Large intestine (tissue), 3 donors: ENCODE results near the gene PLGRKT. TPM values are rescaled to one million over a fixed set of nuclear protein-coding genes. Genes with fewer than 3 reads are reported as not detected.
"Not testable (repeated sequence)": the region's sequence is repeated elsewhere in the genome, so short reads cannot be mapped to it uniquely, and the experiment has no call there.

Experiments
- DNase-seq, 2 donors: peaks; one replicate each; pipeline versions ENCODE4 v3.0.0 to v3.0.0-alpha.2; 2013
- H3K27ac ChIP-seq: one replicate; pipeline ENCODE4 v1.5.1; 2013; ENCODE audit warnings: low read length
- H3K27me3 ChIP-seq: 2 replicates; pipeline ENCODE4 v1.6.1; 2013; ENCODE audit warnings: low read length; ENCODE audit not compliant: control insufficient read depth, insufficient read depth
- H3K36me3 ChIP-seq: 2 replicates; pipeline ENCODE4 v1.6.1; 2013; ENCODE audit warnings: low read length; ENCODE audit not compliant: control insufficient read depth, insufficient read depth
- H3K4me1 ChIP-seq: one replicate; pipeline ENCODE4 v1.6.1; 2013; ENCODE audit warnings: low read length; ENCODE audit not compliant: control insufficient read depth, insufficient read depth
- H3K4me3 ChIP-seq: one replicate; pipeline ENCODE4 v1.5.1; 2013; ENCODE audit warnings: low read length
- H3K9me3 ChIP-seq: one replicate; pipeline ENCODE4 v1.6.1; 2013; ENCODE audit warnings: mild to moderate bottlenecking, low read depth, low read length, moderate library complexity; ENCODE audit not compliant: control insufficient read depth
- WGBS: methylation state at CpG from one replicate; pipeline ENCODE4 v1.1.5; 2013; ENCODE audit warnings: low lambda C conversion rate; ENCODE audit not compliant: insufficient coverage; 5-methylcytosine and 5-hydroxymethylcytosine counted together
- polyA plus RNA-seq: library from polyadenylated mRNA; unstranded; fragments of 120-200 nt; gene quantifications from one replicate; pipeline ENCODE4 v1.2.1, GENCODE V29; 2013

The PLGRKT gene
- polyA plus RNA-seq, 1 donor, result 30.8 TPM

DNA sequence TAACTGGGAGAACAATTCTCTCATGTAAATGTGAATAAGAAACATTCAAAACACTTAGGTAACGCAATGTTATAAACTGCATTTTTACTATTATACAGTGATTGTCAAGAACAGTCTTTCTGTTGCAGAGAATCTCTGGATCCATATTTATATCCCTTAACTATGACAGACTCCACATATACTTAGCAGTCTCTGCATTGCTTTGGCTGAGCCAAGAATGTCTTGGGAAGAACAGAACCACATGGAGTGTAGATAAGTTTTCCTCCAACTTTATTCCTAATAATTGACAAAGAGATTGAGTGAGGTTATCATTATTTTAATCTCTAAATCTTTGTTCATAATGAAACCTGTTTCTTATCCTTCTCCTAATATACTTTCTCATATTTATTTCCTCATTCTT, 82.5 kb downstream of the PLGRKT start:
- Histone ChIP-seq H3K4me1 (no peaks in the 10 kb centered on the region), H3K27ac (no peak overlapping the region), H3K27me3 (no peaks in the 10 kb centered on the region), H3K36me3 (peaks cover 2% of the 10 kb centered on the region), H3K4me3 (no peak overlapping the region), H3K9me3 (no peaks in the 10 kb centered on the region)
- WGBS, result 100% methylated on average over 1 of the region's 1 CpG
- no peak for DNase-seq

DNA sequence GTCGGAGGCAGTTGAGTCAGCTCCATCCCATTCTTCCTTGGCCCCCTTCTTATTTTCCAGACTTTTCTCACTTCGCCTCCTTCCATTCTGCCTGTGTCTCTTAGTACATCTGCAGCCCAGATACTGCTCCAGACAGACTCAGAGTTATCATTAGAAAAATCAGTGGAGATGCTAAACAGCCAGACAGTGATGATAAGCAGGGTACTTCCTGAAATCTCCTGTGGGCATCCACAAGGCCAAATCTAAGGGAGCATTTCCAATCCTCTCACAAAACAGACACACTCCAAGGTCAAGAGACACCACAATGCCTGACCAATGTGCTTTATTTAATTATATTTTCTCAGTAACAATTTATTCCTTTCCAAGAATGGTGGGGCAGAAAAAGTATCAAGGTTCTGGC, 83.5 kb downstream of the PLGRKT start:
- Histone ChIP-seq H3K4me3 (no peak overlapping the region), H3K27ac (no peak overlapping the region), H3K27me3 (no peaks in the 10 kb centered on the region), H3K36me3 (peaks cover 2% of the 10 kb centered on the region), H3K9me3 (peaks cover 7% of the 10 kb centered on the region), H3K4me1 (no peaks in the 10 kb centered on the region)
- no peak for DNase-seq
- 100% methylated on average over 1 of the region's 2 CpGs for WGBS

DNA sequence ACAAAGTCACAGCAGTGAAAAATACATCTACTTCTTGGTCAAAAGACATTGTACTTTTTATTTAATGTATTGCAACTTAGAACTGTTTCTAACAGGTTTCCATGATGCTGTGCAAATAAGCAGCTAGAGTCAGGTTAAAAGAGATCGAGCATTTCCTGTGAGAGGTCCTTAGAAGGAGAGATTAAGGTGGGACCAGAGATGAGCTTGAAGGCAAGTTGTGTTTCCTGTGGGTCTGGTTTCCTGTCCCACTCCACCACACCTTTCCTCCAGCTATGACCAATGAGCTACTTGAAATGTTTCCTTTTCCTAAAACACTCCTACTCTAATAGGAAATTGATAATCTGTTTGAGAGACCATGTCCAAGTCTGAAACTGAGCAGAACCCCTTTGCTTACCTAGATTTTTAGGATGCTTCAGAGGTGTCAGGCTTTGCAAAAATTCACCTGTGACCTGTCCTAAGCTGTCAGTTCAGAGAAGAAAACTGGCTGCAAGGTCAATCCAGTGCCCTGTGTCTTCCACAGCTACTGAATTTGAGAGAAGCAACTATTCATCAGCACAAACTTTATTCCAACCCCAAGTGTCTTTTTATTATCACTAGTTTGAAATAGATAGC, 85.0 kb downstream of the PLGRKT start:
- no peak for DNase-seq
- H3K9me3 ChIP-seq, result peaks cover 7% of the 10 kb centered on the region
- 86% methylated on average over 1 of the region's 1 CpG for WGBS
- no peaks in the 10 kb centered on the region for H3K4me1 ChIP-seq
- peaks cover 2% of the 10 kb centered on the region for H3K36me3 ChIP-seq
- H3K27ac ChIP-seq, result no peak overlapping the region
- no peaks in the 10 kb centered on the region for H3K27me3 ChIP-seq
- no peak overlapping the region for H3K4me3 ChIP-seq

DNA sequence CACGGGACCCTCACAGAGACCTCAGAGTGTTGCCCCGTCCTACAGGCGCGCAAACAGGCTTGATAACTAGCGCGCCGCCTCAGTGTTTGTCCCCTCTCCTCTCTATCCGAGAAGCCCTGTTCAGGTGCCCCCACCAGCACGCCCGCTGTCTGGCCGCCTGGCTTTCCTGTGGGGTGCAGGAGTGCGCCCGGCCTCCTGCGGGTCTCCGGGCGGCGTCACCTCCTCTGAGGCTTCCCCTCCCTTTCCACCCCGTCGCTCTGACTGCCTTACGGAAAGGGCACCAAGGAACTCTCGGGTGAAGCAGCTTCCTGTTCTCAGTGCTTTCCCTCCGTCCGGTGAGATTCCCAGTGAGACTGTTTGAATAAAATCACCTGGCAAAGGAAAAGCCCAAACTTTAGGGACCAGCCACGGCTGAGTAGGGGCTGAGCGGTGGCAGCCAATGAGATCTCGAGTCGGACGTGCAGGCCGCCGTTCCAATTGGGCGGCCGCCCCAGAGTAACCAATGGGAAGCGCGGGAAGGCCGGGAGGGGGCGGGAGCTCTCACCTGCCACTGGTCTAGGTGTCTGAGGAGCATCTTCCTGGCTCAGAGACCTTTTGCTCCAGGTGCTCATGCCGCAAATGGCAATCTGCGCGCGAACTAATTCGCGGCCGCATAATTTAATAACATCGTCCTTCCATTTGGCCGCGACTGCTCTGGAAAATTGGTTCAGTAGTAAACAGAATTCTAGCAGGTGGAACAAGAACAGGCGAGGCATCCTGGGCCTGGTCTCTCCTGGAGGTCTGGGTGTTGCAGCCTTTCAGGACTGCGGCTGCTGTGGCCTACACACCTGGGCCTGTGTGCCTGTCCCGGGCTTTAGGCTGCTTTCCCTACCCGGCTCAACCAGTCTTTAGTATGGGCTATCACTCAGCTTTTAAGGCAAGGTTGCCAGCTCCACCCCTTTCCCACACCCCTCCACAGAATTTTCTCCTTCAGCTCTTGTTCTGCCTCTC, 98.4 kb downstream of the PLGRKT start, which contains the start of gene RLN1:
Gene RLN1 (minus strand): TSS at position 885 of the 990 bp plus-strand sequence. CDS start 130 bp downstream, at position 755.
- H3K27ac ChIP-seq, H3K9me3 ChIP-seq, H3K27me3 ChIP-seq, H3K36me3 ChIP-seq, H3K4me3 ChIP-seq, H3K4me1 ChIP-seq: not testable (repeated sequence)
- WGBS, result no CpG with 5 or more reads among the region's 50 CpGs
- DNase-seq, result peak in 1 of 2 donors; percentile 31

DNA sequence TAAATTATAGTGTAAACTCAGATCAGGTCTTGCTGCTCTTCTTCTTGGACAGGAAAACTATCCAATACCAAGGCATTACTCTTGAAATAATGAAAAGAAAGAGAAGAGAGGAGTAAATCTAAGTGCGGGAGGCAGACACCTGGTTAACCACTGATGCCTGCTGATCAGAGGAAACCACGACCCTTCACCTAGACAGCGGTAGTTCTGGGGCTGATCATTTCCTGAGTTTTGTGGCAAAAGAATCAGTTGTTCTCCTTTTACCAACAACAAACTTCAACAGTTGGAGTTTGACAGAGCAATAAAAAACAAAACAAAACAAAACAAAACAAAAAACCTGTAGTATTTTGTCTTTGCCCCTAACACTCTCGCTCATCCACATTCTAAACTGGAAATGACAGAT, 101.0 kb downstream of the PLGRKT start:
- WGBS, result 83% methylated on average over 1 of the region's 4 CpGs
- H3K27ac ChIP-seq, result no peak overlapping the region
- H3K27me3 ChIP-seq, result no peaks in the 10 kb centered on the region
- no peak overlapping the region for H3K4me3 ChIP-seq
- H3K9me3 ChIP-seq, result no peaks in the 10 kb centered on the region
- H3K36me3 ChIP-seq, result no peaks in the 10 kb centered on the region
- no peak for DNase-seq
- no peaks in the 10 kb centered on the region for H3K4me1 ChIP-seq

DNA sequence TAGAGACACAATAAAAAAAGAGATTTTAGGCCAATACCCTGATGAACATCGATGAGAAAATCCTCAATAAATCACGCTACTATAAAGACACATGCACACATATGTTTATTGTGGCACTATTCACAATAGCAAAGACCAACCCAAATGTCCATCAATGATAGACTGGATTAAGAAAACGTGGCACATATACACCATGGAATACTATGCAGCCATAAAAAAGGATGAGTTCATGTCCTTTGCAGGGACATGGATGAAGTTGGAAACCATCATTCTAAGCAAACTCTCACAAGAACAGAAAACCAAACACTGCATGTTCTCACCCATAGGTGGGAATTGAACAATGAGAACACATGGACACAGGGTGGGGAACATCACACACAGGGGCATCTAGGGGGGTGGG, 106.4 kb downstream of the PLGRKT start:
- not testable (repeated sequence) for H3K4me3 ChIP-seq
- no CpG with 5 or more reads among the region's 3 CpGs for WGBS

DNA sequence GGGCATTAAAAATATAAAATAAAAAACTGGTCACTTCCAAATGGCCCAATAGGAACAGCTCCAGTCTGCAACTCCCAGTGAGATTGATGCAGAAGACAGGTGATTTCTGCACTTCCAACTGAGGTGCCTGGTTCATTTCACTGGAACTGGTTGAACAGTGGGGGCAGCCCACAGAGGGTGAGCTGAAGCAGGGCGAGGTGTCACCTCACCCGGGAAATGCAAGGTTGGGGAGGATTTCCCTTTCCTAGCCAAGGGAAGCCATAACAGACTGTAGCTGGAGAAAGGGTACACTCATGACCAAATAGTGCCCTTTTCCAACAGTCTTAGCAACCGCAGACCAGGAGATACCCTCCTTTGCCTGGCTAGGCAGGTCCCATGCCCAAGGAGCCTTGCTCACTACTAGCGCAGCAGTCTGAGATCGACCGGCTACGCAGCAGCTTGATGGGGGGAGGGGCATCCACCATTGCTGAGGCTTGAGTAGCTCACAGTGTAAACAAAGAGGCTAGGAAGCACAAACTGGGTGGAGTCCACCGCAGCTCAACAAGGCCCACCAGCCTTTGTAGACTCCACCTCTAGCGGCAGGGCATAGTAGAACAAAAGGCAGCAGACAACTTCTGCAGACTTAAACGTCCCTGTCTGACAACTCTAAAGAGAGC, 110.7 kb downstream of the PLGRKT start:
- no peaks in the 10 kb centered on the region for H3K9me3 ChIP-seq
- no peaks in the 10 kb centered on the region for H3K4me1 ChIP-seq
- DNase-seq, result peak; percentile 8 to 9
- no peak overlapping the region for H3K27ac ChIP-seq
- H3K27me3 ChIP-seq, result no peaks in the 10 kb centered on the region
- no peaks in the 10 kb centered on the region for H3K36me3 ChIP-seq
- no CpG with 5 or more reads among the region's 10 CpGs for WGBS
- H3K4me3 ChIP-seq, result no peak overlapping the region

More for the DNA sequence above, 106.4 kb downstream of the PLGRKT start:
- DNase-seq, H3K27me3 ChIP-seq, H3K4me1 ChIP-seq, H3K36me3 ChIP-seq, H3K9me3 ChIP-seq, H3K27ac ChIP-seq: not testable (repeated sequence)

DNA sequence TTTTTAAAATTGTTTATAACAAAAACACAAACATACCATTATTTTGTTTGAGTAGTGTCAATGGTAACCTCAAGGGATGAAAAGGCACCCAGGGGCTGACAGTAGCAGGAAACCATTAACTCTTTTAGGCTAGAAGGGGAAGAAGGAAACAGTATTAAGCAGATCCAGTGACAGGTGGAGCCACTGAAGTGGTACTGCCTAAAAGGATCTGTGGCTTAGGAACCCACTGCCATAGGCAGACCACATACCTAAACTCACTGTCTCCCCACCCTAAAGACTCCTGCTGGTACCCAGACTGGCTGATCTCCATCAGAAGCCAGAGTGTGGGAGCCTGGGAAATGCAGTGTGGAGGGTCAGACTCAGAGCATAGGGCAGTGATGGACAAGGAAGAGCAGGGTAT, 111.5 kb downstream of the PLGRKT start:
- Histone ChIP-seq H3K4me1 (no peaks in the 10 kb centered on the region), H3K27ac (no peak overlapping the region), H3K9me3 (no peaks in the 10 kb centered on the region), H3K27me3 (no peaks in the 10 kb centered on the region), H3K4me3 (no peak overlapping the region), H3K36me3 (no peaks in the 10 kb centered on the region)
- no peak for DNase-seq

DNA sequence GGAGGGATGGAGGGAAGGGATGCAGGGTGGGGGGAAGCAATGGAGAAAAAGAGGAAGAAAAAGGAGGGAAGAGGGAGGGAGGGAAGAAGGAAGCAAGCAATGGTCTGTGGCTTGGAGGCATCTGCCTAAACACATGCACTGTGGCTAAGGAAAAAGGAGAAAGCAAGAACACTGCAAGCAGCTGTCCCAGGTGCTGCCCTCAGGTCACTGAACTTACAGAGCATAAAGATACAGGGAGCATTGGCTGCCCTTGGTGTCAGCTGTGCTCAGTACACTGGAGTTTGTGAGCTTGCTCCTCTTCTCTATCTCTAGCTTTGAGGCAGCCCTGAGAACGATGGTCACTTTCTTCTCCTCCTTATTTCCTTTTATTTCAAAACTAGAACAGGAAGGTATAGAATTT, 116.1 kb downstream of the PLGRKT start:
- DNase-seq, H3K36me3 ChIP-seq, H3K9me3 ChIP-seq, H3K27me3 ChIP-seq, H3K4me1 ChIP-seq, H3K27ac ChIP-seq, H3K4me3 ChIP-seq: not testable (repeated sequence)
- no CpG with 5 or more reads among the region's 1 CpG for WGBS

DNA sequence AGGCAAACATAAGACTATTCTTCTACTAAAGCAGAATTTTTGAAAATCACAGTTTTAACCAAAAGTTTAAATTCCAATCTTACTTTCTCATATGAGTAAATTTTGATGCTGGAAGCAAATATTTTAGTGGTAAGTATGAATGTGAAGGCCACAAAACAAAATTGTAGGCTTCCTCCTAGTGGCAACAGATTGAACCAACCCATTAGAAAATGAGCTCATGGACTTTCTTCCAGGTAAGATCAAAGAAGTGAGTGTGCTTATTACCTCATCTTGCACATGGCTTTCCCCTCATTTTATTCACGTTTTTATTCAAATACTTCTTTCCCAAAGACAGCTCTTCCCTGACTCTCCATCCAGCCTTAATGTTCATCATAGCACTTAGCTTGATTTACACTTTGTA, 116.7 kb downstream of the PLGRKT start:
- WGBS, result 88% methylated on average over 1 of the region's 1 CpG
- H3K4me3 ChIP-seq, result no peak overlapping the region
- DNase-seq, result no peak
- H3K27me3 ChIP-seq, result no peaks in the 10 kb centered on the region
- no peaks in the 10 kb centered on the region for H3K4me1 ChIP-seq
- no peaks in the 10 kb centered on the region for H3K9me3 ChIP-seq
- H3K36me3 ChIP-seq, result no peaks in the 10 kb centered on the region
- no peak overlapping the region for H3K27ac ChIP-seq
